ENCODE measurements around the gene MORC4. TPM values are rescaled to one million over a fixed set of nuclear protein-coding genes. Genes with fewer than 3 reads are reported as not detected.

Gene MORC4
- total RNA-seq, 2 experiments from 2014 or later: 12.5 to 12.9 TPM

DNA sequence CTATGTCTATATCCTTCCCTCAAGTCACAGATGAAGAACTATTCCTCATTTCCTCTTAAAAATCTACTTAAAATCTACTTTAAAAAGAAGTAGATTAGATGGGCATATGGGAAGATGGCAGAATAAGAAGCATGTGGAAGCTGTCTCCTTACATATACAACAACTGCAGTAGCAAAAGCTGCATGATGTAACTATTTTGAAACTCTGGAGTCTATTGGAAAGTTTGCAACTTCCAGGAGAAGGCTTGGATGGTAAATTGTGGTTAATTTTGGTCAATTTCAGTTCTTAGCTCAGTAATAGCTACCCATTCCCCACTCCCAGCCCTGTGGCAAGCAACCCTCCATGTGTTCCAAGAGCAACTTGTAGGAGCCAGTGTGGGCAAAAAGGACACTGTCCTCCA is 36.9 kb downstream of the MORC4 start:
- intact Hi-C loops (cut with DNase I, micrococcal nuclease): no loop called here
- Histone ChIP-seq H3K4me3 (ENCODE audit: low read length) (no peak overlapping the region), H3K27ac (ENCODE audit: low read depth in 1 of 2, low read length in 2 of 2) (no peak overlapping the region), H3K27me3 (ENCODE audit: control insufficient read depth in 1 of 2, insufficient read depth in 2 of 2, low read length in 2 of 2) (no peaks in the 10 kb centered on the region), H3K36me3 (ENCODE audit: insufficient read depth, low read length) (peaks cover 8% of the 10 kb centered on the region), H3K4me1 (ENCODE audit: insufficient read depth, low read length) (no peaks in the 10 kb centered on the region), H3K9me3 (ENCODE audit: control insufficient read depth in 1 of 2, insufficient read depth in 1 of 2, low read length in 2 of 2) (no peaks in the 10 kb centered on the region)
- no peak overlapping the region for H3K4me3 Mint-ChIP-seq
- no peaks in the 10 kb centered on the region for H3K9me3 Mint-ChIP-seq
- H3K36me3 Mint-ChIP-seq (ENCODE audit: low read depth): peaks cover 51% of the 10 kb centered on the region
- no peak for ATAC-seq (ENCODE audit: poor library complexity)
- ChIA-PET CTCF (no interaction called here), POLR2A (no interaction called here)
- no peak for DNase-seq
- H3K27me3 Mint-ChIP-seq: no peaks in the 10 kb centered on the region
- no peaks in the 10 kb centered on the region for H3K4me1 Mint-ChIP-seq (ENCODE audit: low read depth)
- H3K27ac Mint-ChIP-seq: no peak overlapping the region
- TF ChIP-seq, protein P1, sequence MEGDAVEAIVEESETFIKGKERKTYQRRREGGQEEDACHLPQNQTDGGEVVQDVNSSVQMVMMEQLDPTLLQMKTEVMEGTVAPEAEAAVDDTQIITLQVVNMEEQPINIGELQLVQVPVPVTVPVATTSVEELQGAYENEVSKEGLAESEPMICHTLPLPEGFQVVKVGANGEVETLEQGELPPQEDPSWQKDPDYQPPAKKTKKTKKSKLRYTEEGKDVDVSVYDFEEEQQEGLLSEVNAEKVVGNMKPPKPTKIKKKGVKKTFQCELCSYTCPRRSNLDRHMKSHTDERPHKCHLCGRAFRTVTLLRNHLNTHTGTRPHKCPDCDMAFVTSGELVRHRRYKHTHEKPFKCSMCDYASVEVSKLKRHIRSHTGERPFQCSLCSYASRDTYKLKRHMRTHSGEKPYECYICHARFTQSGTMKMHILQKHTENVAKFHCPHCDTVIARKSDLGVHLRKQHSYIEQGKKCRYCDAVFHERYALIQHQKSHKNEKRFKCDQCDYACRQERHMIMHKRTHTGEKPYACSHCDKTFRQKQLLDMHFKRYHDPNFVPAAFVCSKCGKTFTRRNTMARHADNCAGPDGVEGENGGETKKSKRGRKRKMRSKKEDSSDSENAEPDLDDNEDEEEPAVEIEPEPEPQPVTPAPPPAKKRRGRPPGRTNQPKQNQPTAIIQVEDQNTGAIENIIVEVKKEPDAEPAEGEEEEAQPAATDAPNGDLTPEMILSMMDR (IDR thresholded peaks at IDR 0.05): no peak

GRCh38 chrX:106959901-106960300 is 40.1 kb downstream of the MORC4 start:
- Mint-ChIP-seq H3K4me1 (ENCODE audit: low read depth) (no peaks in the 10 kb centered on the region), H3K27ac (no peak overlapping the region), H3K27me3 (no peaks in the 10 kb centered on the region), H3K9me3 (no peaks in the 10 kb centered on the region), H3K36me3 (ENCODE audit: low read depth) (peaks cover 60% of the 10 kb centered on the region), H3K4me3 (no peak overlapping the region)
- POLR2A ChIA-PET: no interaction called here
- H3K36me3 ChIP-seq (ENCODE audit: insufficient read depth, low read length): peaks cover 15% of the 10 kb centered on the region
- ATAC-seq (ENCODE audit: poor library complexity) (no peak), DNase-seq (no peak)
- no peak overlapping the region for H3K27ac ChIP-seq (ENCODE audit: low read depth in 1 of 2, low read length in 2 of 2)
- intact Hi-C loops (cut with DNase I, micrococcal nuclease): no loop called here
- TF ChIP-seq, protein P1 (IDR thresholded peaks at IDR 0.05): no peak
- H3K9me3 ChIP-seq (ENCODE audit: control insufficient read depth in 1 of 2, insufficient read depth in 1 of 2, low read length in 2 of 2): no peaks in the 10 kb centered on the region
- H3K27me3 ChIP-seq (ENCODE audit: control insufficient read depth in 1 of 2, insufficient read depth in 2 of 2, low read length in 2 of 2): no peaks in the 10 kb centered on the region
- H3K4me3 ChIP-seq (ENCODE audit: low read length): no peak overlapping the region
- H3K4me1 ChIP-seq (ENCODE audit: insufficient read depth, low read length): no peaks in the 10 kb centered on the region
- CTCF ChIA-PET: interaction anchor here (1.3 kb wide), 1 partner anchor 66 kb away, joined by 3 read pairs; no protein-coding TSS in a partner anchor

DNA sequence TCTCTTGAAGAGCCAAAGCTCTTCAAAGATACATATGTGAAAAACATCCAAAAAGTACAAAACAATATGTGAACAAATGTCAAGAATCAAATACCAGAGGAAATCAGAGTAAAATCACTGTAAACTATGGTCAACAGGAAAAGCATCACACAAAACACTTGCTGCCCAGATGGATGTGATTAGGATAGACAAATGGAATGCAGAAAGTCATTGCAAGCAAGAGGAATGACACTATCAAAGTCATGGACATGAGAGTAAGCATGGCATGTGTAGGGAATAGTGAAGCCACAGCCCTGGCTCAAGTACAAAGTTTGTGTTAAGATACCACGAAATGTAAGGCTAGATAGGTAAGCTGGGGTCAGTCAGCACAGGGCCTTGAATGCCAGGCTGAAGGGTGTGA is 42.2 kb downstream of the MORC4 start:
- POLR2A ChIA-PET: no interaction called here
- H3K4me3 Mint-ChIP-seq: no peak overlapping the region
- H3K9me3 Mint-ChIP-seq: no peaks in the 10 kb centered on the region
- peaks cover 58% of the 10 kb centered on the region for H3K36me3 Mint-ChIP-seq (ENCODE audit: low read depth)
- DNase-seq (no peak), ATAC-seq (ENCODE audit: poor library complexity) (no peak)
- H3K27me3 ChIP-seq (ENCODE audit: control insufficient read depth in 1 of 2, insufficient read depth in 2 of 2, low read length in 2 of 2): no peaks in the 10 kb centered on the region
- H3K27ac Mint-ChIP-seq: no peak overlapping the region
- TF ChIP-seq, protein P1 (IDR thresholded peaks at IDR 0.05): no peak
- H3K9me3 ChIP-seq (ENCODE audit: control insufficient read depth in 1 of 2, insufficient read depth in 1 of 2, low read length in 2 of 2): no peaks in the 10 kb centered on the region
- intact Hi-C loops (cut with DNase I, micrococcal nuclease): no loop called here
- no peaks in the 10 kb centered on the region for H3K4me1 ChIP-seq (ENCODE audit: insufficient read depth, low read length)
- H3K27me3 Mint-ChIP-seq: no peaks in the 10 kb centered on the region
- no peak overlapping the region for H3K4me3 ChIP-seq (ENCODE audit: low read length)
- no peak overlapping the region for H3K27ac ChIP-seq (ENCODE audit: low read depth in 1 of 2, low read length in 2 of 2)
- CTCF ChIA-PET: no interaction called here
- H3K4me1 Mint-ChIP-seq (ENCODE audit: low read depth): no peaks in the 10 kb centered on the region
- H3K36me3 ChIP-seq (ENCODE audit: insufficient read depth, low read length): peaks cover 15% of the 10 kb centered on the region
